Mucosa of descending colon (tissue), 3 donors: Measurements from ENCODE around the gene HDAC3. TPM values are rescaled to one million over a fixed set of nuclear protein-coding genes. Genes with fewer than 3 reads are reported as not detected.

Experiments used
- ATAC-seq: fragments of 200-7000 bp; cut with Tn5 transposase; one replicate; pipeline ENCODE4 v1.9.1; 2020; ENCODE audit warnings: mild to moderate bottlenecking, moderate library complexity
- DNase-seq, 3 donors: peaks; one replicate each; pipeline ENCODE4 v3.0.0-alpha.2; 2020
- H3K36me3 ChIP-seq: fragments of 200-600 bp; one replicate; pipeline ENCODE4 v1.8.0; 2021; ENCODE audit warnings: low read depth, mild to moderate bottlenecking
- H3K4me1 ChIP-seq: fragments of 200-600 bp; one replicate; pipeline ENCODE4 v1.8.0; 2021; ENCODE audit warnings: low read depth, mild to moderate bottlenecking
- H3K4me3 ChIP-seq: fragments of 200-600 bp; one replicate; pipeline ENCODE4 v1.8.0; 2021; ENCODE audit warnings: mild to moderate bottlenecking
- H3K9me3 ChIP-seq: fragments of 200-600 bp; one replicate; pipeline ENCODE4 v1.8.0; 2021; ENCODE audit warnings: mild to moderate bottlenecking
- intact Hi-C, 2 donors: fragments of 100-400 bp; cut with DNase I in 1 of 2; cut with micrococcal nuclease in 1 of 2; formaldehyde crosslinking; loops; one replicate each; pipeline versions ENCODE4 v1.11.0 to v1.11.1; 2022; cut with DNase I, micrococcal nuclease
- total RNA-seq, 3 donors: library from RNA; stranded (reverse); fragmentation: NEBNext Ultra II Directional in 2 of 3; extraction: Animal tissue kit (Norgen Biotek cat#: 25700) in 2 of 3; gene quantifications; one replicate each; pipeline versions ENCODE4 v1.2.1 to v1.2.4, GENCODE V29; 2021 to 2023
- TF ChIP-seq, protein P1 (sequence below): fragments of 200-600 bp; IDR thresholded peaks from one replicate; pipeline ENCODE4 v1.8.0; 2022; ENCODE audit warnings: antibody characterized with exemption, mild to moderate bottlenecking
- donor health status: DM: no; HTN: no; CAD: no; lungs with moderate emphysema.
- donor health status: DM: no; HTN: no; CAD: no.
- donor health status: DM: no; HTN: yes; CAD: no.

The HDAC3 gene
- total RNA-seq, 3 donors from 2014 or later: 45.1 to 47.0 (median 45.8) TPM

DNA sequence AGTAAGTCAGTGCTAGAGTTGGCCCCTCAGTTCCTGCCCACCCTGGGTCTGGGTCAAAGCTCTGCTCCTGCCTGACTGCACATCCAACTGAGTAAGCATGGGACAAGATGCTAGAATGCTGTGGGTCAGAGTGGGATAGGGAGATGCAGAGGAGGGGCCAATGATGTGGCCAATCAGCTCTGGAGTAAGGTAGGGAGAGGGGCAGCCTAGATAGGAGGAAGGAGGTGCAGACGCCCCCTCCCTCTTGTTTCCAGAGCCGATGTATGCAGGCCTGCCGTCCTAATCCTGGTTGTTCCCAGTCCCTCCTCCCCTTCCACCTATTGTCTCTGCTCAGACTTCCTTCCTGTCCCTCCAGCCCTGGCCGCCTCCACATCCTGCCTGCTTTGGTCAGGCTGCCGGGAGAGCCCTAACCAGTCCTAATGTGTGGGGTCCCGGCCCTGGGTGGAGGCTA is 44.1 kb upstream of the HDAC3 start:
- Histone ChIP-seq H3K9me3 (no peaks in the 10 kb centered on the region), H3K4me3 (no peak overlapping the region), H3K36me3 (no peaks in the 10 kb centered on the region), H3K4me1 (peaks cover 18% of the 10 kb centered on the region)
- TF ChIP-seq, protein P1, sequence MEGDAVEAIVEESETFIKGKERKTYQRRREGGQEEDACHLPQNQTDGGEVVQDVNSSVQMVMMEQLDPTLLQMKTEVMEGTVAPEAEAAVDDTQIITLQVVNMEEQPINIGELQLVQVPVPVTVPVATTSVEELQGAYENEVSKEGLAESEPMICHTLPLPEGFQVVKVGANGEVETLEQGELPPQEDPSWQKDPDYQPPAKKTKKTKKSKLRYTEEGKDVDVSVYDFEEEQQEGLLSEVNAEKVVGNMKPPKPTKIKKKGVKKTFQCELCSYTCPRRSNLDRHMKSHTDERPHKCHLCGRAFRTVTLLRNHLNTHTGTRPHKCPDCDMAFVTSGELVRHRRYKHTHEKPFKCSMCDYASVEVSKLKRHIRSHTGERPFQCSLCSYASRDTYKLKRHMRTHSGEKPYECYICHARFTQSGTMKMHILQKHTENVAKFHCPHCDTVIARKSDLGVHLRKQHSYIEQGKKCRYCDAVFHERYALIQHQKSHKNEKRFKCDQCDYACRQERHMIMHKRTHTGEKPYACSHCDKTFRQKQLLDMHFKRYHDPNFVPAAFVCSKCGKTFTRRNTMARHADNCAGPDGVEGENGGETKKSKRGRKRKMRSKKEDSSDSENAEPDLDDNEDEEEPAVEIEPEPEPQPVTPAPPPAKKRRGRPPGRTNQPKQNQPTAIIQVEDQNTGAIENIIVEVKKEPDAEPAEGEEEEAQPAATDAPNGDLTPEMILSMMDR: no peak
- peak; percentile 20 for ATAC-seq
- DNase-seq: peak in 2 of 3 donors; percentile 56 to 66
- intact Hi-C loops: no loop called here

DNA sequence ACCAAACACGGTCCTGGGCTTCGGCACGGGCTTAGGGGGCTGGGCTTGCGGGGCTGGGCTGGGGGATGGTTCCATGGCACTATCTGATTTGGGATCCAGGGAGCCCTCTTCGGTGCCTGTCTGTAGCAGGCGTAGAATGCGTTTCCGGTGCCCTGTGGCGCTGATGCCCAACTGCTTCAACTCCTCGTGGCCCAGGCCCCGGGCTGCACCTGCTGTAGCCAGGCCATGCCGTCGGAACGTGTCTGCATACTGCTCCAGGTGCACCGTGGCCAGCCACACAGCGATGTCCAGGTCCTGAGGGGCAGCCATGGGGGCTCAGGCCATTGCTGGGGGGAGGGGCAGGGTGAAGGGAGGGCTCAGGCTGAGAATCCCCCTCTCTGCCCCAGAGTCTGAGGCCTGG is 43.5 kb upstream of the HDAC3 start:
- peak in 1 of 3 donors; percentile 59 for DNase-seq
- intact Hi-C loops: no loop called here
- H3K4me3 ChIP-seq: no peak overlapping the region
- no peaks in the 10 kb centered on the region for H3K36me3 ChIP-seq
- no peak for ATAC-seq
- H3K4me1 ChIP-seq: peaks cover 18% of the 10 kb centered on the region
- H3K9me3 ChIP-seq: no peaks in the 10 kb centered on the region
- TF ChIP-seq, protein P1: no peak

DNA sequence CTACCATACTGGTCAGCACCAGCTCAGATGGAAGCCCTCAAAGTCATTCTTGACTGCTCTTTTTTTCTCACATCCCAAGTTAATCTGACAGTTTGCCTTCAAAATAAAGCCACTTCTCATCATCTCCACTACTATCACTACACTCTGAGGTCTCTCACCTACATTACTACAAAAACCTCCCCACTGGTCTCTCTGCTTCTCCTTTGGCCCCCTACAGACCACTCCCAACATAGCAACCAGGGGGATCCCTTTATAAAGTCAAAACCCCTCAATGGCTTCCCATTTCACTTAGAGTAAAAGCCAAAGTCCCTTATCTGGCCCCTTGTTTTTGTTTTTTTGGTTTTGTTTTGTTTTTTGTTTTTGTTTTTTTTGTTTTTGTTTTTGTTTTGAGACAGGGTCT is 40.8 kb upstream of the HDAC3 start:
- intact Hi-C loops: no loop called here
- ATAC-seq: no peak

DNA sequence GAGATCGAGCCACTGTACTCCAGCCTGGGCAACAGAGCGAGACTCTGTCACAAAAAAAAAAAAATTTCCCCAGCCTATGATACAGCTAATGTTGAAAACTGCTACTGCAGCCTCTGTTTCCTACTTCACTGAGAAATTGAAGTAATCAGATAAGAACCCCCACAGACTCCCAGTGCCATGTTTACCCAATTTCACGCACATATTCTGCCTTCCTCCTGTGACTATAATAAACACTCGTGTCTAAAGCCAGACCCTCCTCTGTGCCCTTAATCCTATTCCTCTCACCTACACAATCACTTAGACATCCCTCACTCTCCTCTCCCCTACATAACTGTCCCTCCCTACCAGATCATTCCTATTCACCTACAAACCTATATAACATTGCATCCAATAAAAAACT is 39.0 kb upstream of the HDAC3 start:
- Histone ChIP-seq H3K4me3 (no peak overlapping the region), H3K36me3 (no peaks in the 10 kb centered on the region), H3K4me1 (peaks cover 1% of the 10 kb centered on the region), H3K9me3 (no peaks in the 10 kb centered on the region)
- DNase-seq (no peak), ATAC-seq (no peak)
- TF ChIP-seq, protein P1: no peak
- intact Hi-C loops: no loop called here

More for the DNA sequence above, 40.8 kb upstream of the HDAC3 start:
- TF ChIP-seq, protein P1: no peak
- DNase-seq: no peak
- H3K9me3 ChIP-seq: no peaks in the 10 kb centered on the region
- no peaks in the 10 kb centered on the region for H3K36me3 ChIP-seq
- no peak overlapping the region for H3K4me3 ChIP-seq
- H3K4me1 ChIP-seq: peaks cover 15% of the 10 kb centered on the region

DNA sequence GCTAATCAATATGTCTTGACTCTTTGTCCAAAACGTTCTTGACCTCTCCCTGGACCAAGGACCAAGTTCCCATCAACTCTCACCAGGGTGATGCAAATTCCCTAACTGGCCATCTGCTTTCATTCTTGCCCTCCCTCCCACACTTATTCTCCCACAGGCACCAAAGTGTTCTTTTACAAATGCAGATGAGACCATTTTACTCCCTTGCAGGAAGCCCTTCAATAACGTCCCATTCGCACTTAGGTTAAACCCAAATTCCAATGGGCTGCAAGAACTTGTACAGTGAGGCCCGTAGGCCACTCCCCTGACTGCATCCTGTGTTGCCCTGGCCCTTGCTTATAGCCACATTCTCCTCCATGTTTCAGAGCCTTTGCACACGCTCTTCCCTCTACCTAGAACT is 38.1 kb upstream of the HDAC3 start:
- ATAC-seq (no peak), DNase-seq (no peak)
- H3K4me1 ChIP-seq: no peaks in the 10 kb centered on the region
- TF ChIP-seq, protein P1: no peak
- intact Hi-C loops: no loop called here
- no peaks in the 10 kb centered on the region for H3K9me3 ChIP-seq
- no peaks in the 10 kb centered on the region for H3K36me3 ChIP-seq
- H3K4me3 ChIP-seq: no peak overlapping the region
